GM10248 (cell line): Measurements from ENCODE around the gene SUSD4.

ENCODE experiments used
- CTCF ChIA-PET: fragments of 300-600 bp; sonication (Branson Sonifier 250); formaldehyde crosslinking; extraction: SDS; loops from one replicate; lab custom pipeline; 2021; ENCODE audit warnings: antibody characterized with exemption; lab: Yijun Ruan, JAX
- POLR2A ChIA-PET: fragments of 350-650 bp; sonication (Branson Sonifier 250); formaldehyde crosslinking; extraction: SDS; loops from one replicate; lab custom pipeline; 2020; ENCODE audit warnings: antibody characterized with exemption; lab: Yijun Ruan, JAX
- DNase-seq: peaks from one replicate; pipeline ENCODE4 v3.0.0; 2012; ENCODE audit errors: extremely low spot score
- CTCF ChIP-seq: IDR thresholded peaks from 2 replicates; pipeline ENCODE4 v1.5.1; 2012; ENCODE audit warnings: mild to moderate bottlenecking, low read depth; ENCODE audit errors: extremely low read depth, missing control alignments, control extremely low read depth

Gene SUSD4

GRCh38 chr1:223189525-223189902 is 174.5 kb downstream of the SUSD4 start:
- CTCF ChIA-PET = interaction anchor here (1.1 to 1.8 kb wide), 2 partner anchors 34 to 56 kb away, joined by 3 to 4 read pairs; no protein-coding TSS in a partner anchor
- DNase-seq = no peak
- POLR2A ChIA-PET = no interaction called here
- no peak for TF ChIP-seq CTCF

- no peak for TF ChIP-seq CTCF
- CTCF ChIA-PET = interaction anchor here (1.1 to 1.8 kb wide), 2 partner anchors 33 to 55 kb away, joined by 3 to 4 read pairs; no protein-coding TSS in a partner anchor
- POLR2A ChIA-PET = no interaction called here
- no peak for DNase-seq
Observed at GRCh38 chr1:223188618-223189356, 175.2 kb downstream of the SUSD4 start.

DNA sequence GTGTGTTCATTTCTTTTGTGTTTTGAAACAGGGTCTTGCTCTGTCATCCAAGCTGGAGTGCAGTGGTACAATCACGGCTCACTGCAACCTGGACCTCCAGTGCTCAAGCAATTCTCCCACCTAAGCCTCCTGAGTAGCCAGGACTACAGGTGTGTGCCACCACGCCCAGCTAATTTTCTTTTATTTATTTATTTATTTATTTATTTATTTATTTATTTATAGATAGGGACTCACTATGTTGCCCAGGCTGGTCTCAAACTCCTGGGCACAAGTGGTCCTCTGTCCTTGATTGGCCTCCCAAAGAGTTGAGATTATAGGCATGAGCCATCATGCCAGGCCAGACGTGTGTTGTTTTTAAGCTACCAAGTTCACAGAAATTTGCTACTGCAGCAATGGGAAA is 177.2 kb downstream of the SUSD4 start:
- ChIA-PET CTCF (interaction anchor here (1.3 kb wide), 1 partner anchor 53 kb away, joined by 5 read pairs; no protein-coding TSS in a partner anchor), POLR2A (no interaction called here)
- TF ChIP-seq CTCF = no peak
- DNase-seq = no peak

- POLR2A ChIA-PET = no interaction called here
- TF ChIP-seq CTCF = no peak
- CTCF ChIA-PET = no interaction called here
- DNase-seq = no peak
Observed at GRCh38 chr1:223183268-223183862, 180.6 kb downstream of the SUSD4 start.

GRCh38 chr1:223180731-223181321 is 183.2 kb downstream of the SUSD4 start:
- POLR2A ChIA-PET = no interaction called here
- no peak for TF ChIP-seq CTCF
- CTCF ChIA-PET = interaction anchor here (1.1 to 1.3 kb wide), 2 partner anchors 31 to 57 kb away, joined by 3 read pairs; no protein-coding TSS in a partner anchor
- DNase-seq = no peak

DNA sequence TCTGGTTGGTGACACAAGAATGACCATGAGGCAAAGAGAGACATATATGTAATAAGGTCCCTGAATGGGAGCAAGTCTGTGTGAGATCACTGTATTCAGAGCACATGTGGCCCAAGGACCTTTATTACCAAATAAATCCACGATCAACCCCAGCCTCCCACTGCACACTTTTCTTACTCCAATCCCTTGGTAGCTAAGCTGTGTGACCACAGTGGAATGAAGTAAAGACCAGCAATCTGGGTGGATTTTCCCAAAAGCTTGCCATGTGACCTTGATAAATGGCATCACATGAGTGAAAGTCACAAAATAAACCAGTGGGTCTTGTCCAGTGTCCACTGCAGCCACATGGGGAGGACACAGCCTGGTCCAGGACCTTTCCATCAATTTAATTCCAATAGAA is 184.2 kb downstream of the SUSD4 start:
- no peak for DNase-seq
- ChIA-PET CTCF (interaction anchor here (1.1 to 1.3 kb wide), 2 partner anchors 30 to 56 kb away, joined by 3 read pairs; no protein-coding TSS in a partner anchor), POLR2A (no interaction called here)
- TF ChIP-seq CTCF = no peak
